CD4-positive, alpha-beta T cell treated with Interleukin-6 at 100 ng/mL for 8 hours (primary cell): ENCODE data around the gene SPATA12.

ENCODE experiments used
- DNase-seq: peaks from one replicate; pipeline ENCODE4 v3.0.0-alpha.2; 2020; ENCODE audit warnings: mixed read lengths, low spot score

The SPATA12 gene

DNA sequence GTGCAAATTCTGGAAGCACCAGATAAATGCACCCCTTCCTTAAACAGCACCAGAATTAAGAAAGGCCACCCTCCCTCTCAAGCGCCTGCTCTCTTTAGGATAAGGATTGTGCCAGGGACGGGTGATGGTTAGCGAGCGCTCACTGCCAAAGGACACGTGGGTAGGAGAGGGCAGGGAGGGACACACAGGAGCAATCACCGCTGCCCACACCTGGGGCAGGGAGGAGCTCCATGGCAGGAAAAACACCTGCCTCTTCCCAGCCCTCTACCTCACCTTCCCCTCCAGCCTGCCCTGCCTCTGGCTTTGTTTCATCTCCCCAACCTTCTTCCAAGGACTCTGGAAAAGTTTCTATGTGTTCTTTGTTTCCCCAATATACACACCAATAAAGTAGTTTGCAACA is 7.3 kb upstream of the SPATA12 start:
- DNase-seq, result no peak

DNA sequence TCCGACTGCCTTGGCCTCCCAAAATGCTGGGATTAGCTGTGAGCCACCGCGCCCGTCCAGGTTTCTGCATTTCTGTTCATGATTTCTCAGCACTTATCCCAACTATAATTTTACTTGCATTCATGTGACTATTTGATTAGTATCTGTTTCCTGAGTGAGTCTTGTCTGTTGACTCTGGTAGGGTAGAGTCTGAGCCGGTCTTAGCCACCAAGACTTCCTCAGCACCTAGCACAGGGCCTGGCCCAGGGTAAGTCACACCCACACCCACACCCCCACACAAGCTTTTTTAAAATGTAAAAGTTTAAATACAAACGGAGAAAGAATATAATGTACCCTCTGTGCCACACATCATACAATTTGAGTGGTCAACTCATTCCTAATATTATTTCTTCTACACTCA is 3.1 kb upstream of the SPATA12 start:
- DNase-seq, result no peak

DNA sequence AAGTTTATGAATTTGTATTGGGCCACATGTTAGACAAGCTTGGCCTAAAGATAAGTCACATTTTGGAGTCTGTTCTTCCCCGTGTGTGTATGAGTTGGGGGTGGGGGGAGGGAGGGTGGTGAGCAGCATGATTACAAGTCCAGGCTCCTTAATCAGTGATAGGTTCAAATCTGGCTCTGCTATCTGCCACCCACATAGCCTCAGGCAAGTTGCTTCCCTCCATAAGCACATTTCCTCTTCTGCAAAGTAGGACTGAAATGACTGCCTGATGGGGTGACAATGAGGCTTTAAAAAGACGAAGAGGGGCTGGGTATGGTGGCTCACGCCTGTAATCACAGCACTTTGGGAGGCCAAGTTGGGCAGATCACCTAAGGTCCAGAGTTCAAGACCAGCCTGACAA is 1.1 kb upstream of the SPATA12 start:
- DNase-seq, result no peak

DNA sequence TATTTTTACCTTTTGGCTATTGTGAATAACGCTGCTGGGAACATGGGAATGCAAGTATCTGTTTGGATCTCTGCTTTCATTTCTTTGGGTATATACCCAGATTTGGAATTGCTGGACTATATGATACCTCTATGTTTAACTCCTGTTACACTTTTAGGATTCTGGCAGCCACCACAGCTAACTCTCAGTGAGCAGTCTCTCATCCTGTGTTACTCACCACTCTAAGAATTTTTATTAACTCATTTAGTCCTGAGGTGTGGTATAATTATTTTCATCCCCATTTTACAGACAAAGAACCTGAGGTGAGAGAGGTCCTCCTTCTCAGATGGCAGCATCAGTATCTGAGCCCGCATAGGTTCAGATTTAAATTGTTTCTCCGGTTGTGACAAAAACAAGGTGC is 1.1 kb downstream of the SPATA12 start:
- DNase-seq, result no peak

DNA sequence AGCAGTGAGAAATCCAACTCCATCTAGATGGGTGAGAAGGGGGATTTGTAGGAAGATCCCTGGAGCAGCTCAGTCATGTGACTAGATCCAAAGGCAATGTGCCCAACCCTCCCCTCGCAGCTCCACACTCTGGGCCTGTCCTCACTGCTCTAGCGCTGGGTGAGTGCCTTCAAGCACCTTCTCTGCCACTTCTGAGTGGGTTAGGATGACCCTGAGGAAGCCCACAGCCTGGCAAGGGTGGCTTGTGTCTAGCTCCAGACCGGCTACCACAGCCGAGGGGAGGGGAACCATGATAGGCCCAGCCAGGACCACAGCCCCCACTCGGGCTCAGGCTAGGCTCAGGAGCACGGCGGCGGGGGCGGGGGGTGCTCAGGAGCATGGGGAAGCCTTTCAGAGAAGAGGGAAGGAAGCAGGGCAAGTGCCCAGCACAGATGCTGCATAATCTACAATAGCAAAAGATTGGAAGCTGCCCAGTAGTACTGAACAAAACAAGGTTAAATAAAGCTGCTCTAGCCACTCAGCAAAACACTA is 1.7 kb downstream of the SPATA12 start:
- DNase-seq, result no peak

DNA sequence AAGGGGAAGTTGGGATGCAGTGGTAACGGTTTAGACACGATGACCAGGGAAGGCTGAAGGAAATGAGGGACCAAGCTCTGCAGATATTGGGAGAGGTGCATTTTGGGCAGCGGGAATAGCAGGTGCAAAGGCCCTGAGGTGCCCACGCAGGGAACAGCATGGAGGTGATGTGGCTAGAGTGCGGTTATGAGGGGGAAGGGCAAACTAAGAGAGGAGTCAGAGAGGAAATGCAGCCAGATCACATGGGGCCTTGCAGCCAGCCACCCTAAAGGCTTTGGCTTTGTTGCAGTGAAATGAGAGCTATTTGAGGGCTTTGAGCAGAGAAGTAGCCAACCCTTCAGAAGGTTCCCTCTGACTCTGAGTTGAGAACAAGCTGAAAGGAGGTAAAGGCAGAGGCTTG is 2.6 kb downstream of the SPATA12 start:
- DNase-seq, result no peak

DNA sequence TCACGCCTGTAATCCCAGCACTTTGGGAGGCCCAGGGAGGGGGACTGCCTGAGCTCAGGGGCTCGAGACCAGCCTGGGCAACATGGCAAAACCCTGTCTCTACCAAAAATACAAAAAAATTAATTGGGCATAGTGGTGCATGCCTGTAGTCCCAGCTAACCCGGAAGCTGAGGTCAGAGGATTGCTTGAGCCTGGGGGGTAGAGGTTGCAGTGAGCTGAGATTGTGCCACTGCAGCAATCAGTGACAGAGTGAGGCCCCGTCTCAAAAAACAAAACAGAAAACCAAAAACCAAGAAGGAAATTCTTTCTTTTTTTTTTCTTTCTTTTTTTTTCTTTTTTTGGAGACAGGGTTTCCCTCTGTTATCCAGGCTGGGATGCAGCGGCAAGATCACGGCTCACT is 3.5 kb downstream of the SPATA12 start:
- DNase-seq, result no peak

DNA sequence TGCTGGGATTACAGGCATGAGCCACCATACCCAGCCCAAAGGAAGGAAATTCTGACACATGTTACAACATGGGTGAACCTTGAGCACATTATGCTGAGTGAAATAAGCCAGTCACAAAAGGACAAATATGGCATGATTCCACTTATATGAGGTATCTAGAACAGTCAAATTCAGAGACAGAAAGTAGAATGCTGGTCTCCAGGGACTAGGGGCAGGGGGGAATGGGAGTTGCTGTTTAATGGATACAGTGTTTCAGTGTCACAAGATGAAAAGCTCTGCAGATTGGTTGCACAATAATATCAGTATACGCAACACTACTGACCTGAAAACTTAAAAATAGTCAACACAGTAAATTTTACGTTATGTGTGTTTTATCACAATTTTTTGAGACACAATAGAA is 4.1 kb downstream of the SPATA12 start:
- no peak for DNase-seq

DNA sequence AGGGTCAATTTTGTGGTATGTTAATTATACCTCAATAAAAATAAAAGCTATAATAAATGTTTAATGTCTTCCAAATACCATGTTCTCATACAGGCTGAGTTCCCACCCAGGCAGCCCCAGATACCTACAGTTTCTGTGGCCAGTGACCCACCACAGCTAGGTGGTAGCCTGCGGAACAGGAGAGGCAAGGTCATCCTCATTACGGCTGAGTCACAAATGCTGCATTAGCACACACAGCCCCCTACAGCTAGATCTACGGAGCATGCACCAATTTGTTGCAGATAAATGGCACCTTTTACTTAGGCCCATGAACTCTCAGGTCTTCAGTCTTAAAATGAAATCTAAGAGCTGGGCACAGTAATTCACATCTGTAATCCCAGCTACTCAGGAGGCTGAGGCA is 5.1 kb downstream of the SPATA12 start:
- DNase-seq, result no peak

DNA sequence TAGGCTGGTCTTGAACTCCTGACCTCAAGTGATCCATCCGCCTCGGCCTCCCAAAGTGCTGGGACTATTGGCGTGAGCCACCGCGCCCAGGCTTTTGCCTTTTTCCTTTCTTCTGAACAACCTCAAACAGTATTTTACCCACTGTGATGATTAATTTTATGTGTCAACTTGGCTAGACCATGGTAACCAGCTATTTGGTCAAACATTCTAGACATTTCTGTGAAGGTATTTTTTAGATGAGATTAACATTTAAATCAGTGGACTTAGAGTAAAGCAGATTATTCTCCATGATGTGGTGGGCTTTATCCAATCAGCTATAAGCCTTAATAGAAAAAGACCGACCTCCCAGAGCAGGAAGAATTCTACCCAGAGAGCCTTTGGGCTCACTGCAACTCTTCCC is 6.0 kb downstream of the SPATA12 start:
- DNase-seq, result no peak

DNA sequence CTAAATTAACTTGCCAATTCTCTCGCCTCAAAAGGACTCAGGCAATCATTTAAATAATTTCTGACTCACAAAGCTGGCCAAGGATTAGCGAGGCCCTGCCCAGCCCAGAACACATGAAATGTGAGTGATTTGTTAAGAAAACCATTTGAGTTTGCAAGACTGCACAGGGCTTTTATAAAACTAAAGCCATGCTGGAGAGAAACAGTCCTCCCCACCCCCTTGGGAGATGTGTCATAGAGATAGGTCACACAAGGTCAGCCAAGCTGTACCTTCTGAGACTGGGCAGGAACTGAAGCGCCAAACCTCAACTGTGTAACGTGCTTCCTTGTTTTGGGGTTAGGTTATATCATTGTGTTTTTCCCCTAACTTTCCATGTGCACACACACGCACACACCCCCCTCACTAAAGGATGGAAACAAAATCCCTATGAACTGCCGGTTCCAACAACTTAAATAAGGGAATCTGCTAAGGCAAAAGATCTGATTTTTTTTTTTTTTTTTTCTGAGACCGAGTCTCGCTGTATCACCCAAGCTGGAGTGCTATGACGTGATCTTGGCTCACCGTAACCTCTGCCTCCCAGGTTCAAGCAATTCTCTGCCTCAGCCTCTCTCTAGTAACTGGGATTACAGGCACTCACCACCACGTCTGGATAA is 8.1 kb downstream of the SPATA12 start:
- peak; percentile 7 for DNase-seq

DNA sequence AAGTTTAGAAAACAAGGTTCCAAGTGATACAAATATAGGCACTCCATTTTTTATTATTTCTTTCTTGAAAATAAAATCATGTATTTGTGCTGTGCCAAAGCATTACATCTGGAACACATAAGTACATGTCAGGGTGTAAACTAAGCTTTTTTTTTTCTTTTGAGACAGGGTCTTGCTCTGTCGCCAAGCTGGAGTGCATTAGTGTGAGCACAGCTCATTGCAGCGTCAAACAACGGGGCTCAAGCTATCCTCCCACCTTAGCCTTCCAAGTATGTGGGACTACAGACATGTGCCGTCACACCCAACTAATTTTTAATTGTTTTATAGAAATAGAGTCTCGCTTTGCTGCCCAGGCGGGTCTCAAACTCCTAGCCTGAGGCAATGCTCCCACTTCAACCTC is 9.0 kb downstream of the SPATA12 start:
- no peak for DNase-seq

DNA sequence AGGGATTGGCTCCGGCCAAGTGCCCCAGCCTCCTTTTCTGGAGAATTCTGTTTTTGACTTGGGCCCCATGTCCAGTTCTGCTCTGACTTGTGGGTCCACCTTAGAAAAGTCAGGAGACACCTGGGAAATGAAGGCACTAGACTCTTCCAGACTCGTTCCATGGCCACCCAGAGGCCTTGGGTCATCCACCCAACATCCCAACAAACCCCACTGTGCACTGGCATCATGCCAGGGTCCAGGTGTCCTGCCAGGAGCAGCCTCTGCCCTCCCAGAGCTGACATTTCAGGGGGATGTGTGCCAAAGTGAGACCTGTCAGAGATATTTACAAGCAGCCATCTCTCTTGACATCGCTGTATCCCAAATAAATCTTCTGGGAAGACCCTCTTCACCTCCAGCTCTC is 13.2 kb downstream of the SPATA12 start:
- no peak for DNase-seq

DNA sequence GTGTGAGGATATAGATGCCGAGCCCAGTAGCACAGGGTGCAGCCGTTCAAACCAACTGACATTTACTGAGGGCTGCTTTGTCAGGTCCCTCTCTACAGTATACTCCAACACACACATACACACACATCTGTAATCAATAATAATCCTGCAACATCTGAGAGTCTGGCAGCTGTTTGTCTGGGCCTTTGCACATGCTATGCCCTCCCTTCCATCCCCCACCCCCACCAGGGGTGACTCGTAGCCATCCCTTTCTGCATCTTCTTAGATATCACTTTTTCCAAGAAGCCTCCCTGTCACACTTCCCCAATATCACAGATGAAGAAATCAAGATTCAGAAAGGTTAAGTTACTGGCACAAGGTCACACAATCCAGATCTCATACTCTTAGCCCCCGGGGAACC is 13.7 kb downstream of the SPATA12 start:
- DNase-seq, result no peak

DNA sequence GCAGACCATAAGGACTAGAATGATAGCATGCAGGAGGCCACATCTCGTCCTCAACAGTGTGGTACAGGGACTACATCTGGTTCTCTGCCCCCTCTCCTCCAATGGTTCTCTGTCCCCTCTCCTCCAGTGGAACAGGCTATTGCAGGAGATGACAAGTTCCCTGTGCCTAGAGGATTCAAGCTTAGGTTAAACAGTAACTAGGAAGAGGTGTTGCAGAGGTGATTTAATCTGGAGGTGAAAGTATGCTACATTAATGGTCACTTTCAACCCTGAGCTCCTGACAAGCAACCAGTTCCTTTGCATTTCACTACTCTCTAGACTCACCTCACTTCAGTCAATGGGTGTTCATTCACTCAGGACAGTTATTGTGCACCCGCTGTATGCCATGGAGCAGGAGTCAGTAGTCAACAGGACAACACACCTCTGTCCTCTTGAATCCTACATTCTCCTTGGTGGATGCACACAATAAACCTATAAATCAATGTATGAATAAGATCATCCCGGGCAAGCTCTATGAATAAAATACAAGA is 16.0 kb downstream of the SPATA12 start:
- no peak for DNase-seq

DNA sequence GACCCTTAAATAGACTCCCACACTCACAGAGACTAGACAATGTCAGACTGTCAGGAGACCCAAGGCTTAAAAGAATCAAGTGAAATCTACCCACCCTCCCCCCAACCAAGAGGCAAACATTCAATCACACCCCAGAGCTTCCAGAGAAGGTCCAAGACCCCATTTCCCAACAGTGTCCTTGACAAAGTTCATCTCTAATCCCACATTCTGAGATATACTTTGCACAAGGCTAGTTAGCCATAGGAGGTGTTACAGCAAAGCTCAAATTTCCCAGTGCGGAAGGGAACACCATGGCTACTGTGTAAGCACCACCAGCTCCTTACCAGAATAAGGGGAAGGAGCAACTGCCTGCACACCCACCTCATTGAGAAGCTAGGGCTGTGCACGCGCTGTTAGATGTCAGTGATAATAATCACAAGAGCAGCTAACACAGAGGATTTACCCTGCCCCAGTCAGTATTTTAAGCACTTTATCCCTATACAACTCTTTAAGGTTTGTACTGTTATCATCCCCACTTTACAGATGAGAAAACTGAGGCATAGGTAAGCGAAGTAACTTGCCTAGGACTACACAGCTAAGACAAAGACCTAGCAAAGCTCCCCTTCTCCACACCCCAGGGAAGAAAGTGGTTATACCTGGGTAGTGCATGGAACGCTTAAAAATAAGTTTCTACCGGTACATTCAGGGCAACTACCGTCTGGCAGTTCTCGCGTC is 17.3 kb downstream of the SPATA12 start:
- no peak for DNase-seq

DNA sequence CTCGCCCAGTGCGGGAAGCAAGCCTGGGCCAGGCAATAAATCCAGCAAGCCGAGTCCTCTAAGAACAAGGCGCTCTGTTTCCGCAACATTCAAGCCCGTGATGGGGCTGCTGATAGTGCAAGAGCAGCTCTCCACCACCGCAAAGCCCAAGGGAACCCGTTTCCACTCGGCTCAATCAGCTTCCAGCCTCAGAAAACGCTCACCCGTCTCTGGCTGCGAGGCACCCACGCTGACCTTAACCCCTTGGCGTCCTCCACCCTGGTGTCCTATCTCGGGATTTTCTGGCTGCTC is 17.8 kb downstream of the SPATA12 start:
- peak; percentile 8 for DNase-seq

DNA sequence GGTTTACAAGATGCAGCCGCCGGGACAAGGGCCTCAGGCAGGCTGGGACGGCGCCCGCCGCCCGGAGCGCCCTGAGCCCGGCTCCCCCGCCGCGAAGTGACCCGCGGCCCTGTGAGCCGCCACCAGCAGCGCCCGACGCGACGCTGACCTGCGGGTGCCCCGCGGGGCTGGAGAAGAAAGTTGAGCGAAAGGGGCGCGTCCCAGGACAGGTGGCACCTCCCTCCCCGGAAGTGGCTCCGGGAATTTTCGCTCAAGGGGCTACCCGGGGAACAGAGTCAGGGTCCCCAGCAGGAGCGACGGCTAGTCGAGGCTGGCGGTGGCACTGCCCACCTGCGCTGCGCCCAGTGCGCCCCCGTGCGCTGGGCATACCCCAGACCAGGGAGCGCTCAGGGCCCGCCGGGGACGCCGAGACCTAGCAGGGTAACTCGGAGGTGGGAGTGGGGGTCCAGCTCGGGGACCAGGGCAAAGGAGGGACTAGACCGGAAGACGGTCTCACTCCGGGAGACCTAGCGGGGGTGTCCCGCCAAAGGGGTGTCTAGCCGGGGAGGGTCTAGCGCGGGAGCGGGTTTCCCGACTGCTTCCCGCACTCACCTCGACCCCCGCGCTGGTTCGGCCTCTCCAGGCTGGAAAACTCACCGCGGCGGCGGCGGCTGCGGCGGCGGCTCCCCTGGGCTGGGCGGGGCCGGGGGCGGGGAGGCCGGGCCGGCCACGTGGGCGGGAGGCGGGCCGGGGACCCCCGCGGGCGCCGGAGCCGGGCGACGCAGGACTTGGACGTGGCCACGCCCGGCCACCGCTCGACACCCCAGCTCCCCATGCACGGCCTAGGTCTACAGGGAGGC is 18.4 kb downstream of the SPATA12 start:
- no peak for DNase-seq

DNA sequence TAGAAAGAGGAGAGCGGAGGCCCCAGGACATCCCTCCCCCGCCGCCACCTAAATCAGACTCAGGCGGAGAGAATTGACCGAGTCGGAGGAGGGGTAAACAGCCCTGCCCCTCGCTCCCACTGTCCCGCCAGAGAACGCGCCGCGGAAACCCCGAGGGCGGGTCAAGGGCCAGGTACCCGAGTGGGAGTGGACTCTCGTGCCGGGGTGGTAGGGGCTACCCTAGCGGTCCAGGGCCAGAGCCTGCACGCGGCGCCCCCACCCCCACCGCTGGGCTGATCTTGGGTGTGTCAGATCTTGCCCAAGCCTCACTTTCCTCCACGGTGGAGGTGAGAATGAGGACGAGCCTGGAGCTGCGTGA is 19.0 kb downstream of the SPATA12 start:
- DNase-seq, result no peak

DNA sequence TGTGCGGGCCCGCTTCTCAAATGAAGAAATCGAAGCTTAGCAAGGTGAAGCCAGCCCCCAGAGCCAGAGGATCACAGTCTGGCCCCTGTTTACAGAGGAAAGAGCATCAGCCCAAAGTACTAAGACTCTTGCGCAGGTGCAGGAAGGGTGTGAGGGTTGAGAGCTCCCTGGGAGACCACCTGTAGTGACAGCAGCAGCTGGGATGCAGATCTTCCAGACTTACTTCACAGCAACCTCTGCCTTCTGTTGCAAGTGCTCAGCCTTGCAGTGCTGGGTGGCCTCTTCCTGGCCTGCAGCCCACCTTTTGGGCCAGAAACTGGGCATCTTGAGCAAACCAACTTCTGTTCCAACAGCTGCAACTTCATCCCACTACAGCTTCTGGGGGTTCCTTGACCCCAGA is 19.7 kb downstream of the SPATA12 start:
- no peak for DNase-seq

DNA sequence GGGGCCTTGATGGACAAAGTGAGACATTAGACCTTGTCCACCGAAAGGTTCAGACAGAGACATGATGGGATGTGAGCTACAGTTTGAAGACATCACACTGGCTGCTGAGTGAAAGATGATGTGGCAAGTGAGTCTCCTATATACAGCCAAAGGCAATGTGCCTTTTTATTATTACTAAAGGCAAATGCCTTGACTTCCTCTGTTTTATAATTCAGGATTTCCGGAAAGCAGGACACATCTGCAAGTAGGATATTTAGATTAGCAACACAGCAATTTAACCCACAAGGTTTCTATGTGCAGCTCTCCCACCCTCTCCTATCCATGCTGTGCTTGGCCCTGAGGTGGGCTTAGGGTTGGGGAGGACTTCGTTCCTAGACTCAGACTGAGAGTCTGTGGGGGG is 20.7 kb downstream of the SPATA12 start:
- no peak for DNase-seq

DNA sequence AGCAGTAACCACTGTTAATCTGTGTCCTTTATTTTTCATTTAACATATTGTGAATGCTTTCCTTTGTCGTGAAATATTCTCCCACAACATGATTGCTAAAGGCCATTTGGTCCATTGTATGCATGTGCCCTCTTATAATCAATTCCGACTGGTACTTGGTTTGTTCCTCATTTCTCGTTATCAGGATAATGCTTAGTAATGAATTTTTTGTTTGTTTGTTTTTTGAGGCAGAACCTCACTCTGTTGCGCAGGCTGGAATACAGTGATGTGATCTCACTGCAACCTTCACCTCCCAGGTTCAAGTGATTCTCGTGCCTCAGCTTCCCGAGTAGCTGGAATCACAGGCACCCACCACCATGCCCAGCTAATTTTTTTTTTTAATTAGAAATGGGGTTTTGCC is 22.0 kb downstream of the SPATA12 start:
- no peak for DNase-seq
